ENCODE measurements around the gene SLC37A1.

Gene SLC37A1

DNA sequence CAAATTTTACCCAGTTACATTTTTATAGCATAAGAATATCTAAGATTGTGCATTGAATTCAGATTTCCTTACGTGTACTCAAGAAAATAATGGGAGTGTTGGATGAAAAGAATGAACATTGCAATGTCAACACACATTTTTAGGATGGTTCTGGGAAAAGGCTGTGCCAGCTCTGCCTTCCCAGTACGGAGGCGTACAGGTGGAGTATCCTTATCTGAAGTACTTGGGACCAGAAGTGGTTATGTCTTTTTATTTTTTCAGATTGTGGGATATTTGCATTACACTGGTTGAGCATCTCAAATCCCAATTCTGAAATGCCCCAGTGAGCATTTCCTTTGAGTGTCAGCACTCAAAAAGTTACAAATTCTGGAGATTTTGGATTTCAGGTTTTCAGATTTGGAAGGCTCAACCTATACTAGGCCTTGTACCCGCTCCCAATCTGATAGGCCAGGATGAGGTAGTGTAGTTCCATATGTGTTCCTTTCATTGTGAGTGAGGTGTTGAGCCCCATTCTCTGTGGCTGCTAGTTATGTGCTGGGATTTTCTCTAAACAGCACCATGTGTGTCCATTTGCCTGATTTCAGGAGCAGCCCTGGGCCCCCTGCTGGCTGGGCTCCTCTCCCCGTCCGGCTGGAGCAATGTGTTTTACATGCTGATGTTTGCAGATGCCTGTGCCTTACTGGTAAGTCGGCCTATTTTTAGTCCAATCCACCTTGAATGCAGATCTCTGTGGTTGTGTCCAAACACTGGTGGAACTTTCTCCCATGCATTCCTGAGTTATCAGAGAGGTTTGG, 60.8 kb downstream of the SLC37A1 start:
- TF ChIP-seq EZH2 (IDR thresholded peaks at IDR 0.05; ENCODE audit: borderline replicate concordance, low read depth, low read length, severe bottlenecking) = no peak
- TF ChIP-seq, protein P1, sequence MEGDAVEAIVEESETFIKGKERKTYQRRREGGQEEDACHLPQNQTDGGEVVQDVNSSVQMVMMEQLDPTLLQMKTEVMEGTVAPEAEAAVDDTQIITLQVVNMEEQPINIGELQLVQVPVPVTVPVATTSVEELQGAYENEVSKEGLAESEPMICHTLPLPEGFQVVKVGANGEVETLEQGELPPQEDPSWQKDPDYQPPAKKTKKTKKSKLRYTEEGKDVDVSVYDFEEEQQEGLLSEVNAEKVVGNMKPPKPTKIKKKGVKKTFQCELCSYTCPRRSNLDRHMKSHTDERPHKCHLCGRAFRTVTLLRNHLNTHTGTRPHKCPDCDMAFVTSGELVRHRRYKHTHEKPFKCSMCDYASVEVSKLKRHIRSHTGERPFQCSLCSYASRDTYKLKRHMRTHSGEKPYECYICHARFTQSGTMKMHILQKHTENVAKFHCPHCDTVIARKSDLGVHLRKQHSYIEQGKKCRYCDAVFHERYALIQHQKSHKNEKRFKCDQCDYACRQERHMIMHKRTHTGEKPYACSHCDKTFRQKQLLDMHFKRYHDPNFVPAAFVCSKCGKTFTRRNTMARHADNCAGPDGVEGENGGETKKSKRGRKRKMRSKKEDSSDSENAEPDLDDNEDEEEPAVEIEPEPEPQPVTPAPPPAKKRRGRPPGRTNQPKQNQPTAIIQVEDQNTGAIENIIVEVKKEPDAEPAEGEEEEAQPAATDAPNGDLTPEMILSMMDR (IDR thresholded peaks at IDR 0.05; ENCODE audit: borderline replicate concordance, extremely low read depth, low read length, poor library complexity, severe bottlenecking) = peak; percentile 35
- H3K4me2 ChIP-seq (ENCODE audit: insufficient read depth, low read length) = no peak overlapping the region
- H3K79me2 ChIP-seq (ENCODE audit: insufficient read depth, low read length) = no peaks in the 10 kb centered on the region
- no peaks in the 10 kb centered on the region for H3K27me3 ChIP-seq (ENCODE audit: insufficient read depth, low read length, poor library complexity)
- peaks cover 7% of the 10 kb centered on the region for H3K9me3 ChIP-seq (ENCODE audit: insufficient read depth, low read length, severe bottlenecking)
- H3K36me3 ChIP-seq (ENCODE audit: insufficient read depth, low read length) = no peaks in the 10 kb centered on the region
- H3K4me3 ChIP-seq (ENCODE audit: low read depth in 1 of 2, low read length in 2 of 2) = no peak overlapping the region
- 0 out of 2 replicates have a peak, but pooled peaks cover 2% of the 10 kb centered on the region for H4K20me1 ChIP-seq (ENCODE audit: insufficient read depth, low read length)
- DNase-seq = no peak
- H3K4me1 ChIP-seq (ENCODE audit: insufficient read depth, low read length) = no peaks in the 10 kb centered on the region
- H3K9ac ChIP-seq (ENCODE audit: low read depth, low read length) = no peak overlapping the region
- H2AFZ ChIP-seq (ENCODE audit: low read depth, low read length) = no peak overlapping the region
- H3K27ac ChIP-seq (ENCODE audit: low read length) = no peak overlapping the region
- ATAC-seq (ENCODE audit: insufficient read depth, low read depth) = no peak

DNA sequence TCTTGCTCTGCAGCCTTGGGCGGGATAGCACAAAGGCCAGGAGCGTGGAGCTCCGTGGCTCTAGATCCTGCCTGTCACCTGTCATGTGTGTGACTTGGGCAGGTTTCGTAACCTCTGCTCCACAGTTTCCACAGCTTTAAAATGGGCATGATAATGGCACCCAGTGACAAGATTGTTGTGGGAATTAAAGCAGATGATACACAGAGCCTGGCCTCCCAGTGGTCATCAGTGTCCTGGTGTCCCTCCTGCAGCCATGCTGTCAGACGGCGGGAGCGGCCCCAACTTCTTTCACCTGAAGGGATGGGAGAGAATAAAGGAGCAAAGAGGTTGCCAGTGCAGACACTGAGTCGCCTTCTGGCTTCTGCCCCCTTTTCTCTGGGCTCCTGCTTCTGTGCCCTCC, 61.5 kb downstream of the SLC37A1 start:
- H3K27ac ChIP-seq (ENCODE audit: low read length) = no peak overlapping the region
- H3K4me2 ChIP-seq (ENCODE audit: insufficient read depth, low read length) = no peak overlapping the region
- H3K4me3 ChIP-seq (ENCODE audit: low read depth in 1 of 2, low read length in 2 of 2) = no peak overlapping the region
- no peak for TF ChIP-seq EZH2 (IDR thresholded peaks at IDR 0.05; ENCODE audit: borderline replicate concordance, low read depth, low read length, severe bottlenecking)
- TF ChIP-seq, protein P1 (IDR thresholded peaks at IDR 0.05; ENCODE audit: borderline replicate concordance, extremely low read depth, low read length, poor library complexity, severe bottlenecking) = no peak
- H3K9me3 ChIP-seq (ENCODE audit: insufficient read depth, low read length, severe bottlenecking) = peaks cover 7% of the 10 kb centered on the region
- no peak for ATAC-seq (ENCODE audit: insufficient read depth, low read depth)
- H3K79me2 ChIP-seq (ENCODE audit: insufficient read depth, low read length) = no peaks in the 10 kb centered on the region
- DNase-seq = no peak
- no peak overlapping the region for H3K9ac ChIP-seq (ENCODE audit: low read depth, low read length)
- H4K20me1 ChIP-seq (ENCODE audit: insufficient read depth, low read length) = 0 out of 2 replicates have a peak, but pooled peaks cover 2% of the 10 kb centered on the region
- H2AFZ ChIP-seq (ENCODE audit: low read depth, low read length) = no peak overlapping the region
- no peaks in the 10 kb centered on the region for H3K27me3 ChIP-seq (ENCODE audit: insufficient read depth, low read length, poor library complexity)
- no peaks in the 10 kb centered on the region for H3K4me1 ChIP-seq (ENCODE audit: insufficient read depth, low read length)
- no peaks in the 10 kb centered on the region for H3K36me3 ChIP-seq (ENCODE audit: insufficient read depth, low read length)

DNA sequence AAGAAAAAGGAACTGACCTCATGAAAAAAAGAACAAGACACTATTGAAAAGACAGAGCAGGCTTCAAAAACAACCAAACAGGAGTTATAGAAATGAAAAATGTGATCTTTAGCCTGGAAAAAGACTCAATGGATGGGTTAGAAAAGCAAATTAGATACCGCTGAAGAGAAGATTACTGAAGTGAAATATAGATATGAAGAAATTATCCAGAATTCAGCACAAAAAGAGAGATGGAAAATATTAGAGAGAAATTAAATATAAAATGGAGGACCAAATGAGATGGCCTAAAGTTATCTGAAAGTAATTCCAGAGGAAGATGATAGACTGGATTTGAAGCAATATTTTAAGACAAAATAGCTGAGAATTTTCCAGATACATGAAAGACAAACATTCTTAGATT, 63.0 kb downstream of the SLC37A1 start:
- Histone ChIP-seq H3K36me3 (ENCODE audit: insufficient read depth, low read length) (no peaks in the 10 kb centered on the region), H3K79me2 (ENCODE audit: insufficient read depth, low read length) (no peaks in the 10 kb centered on the region), H3K9me3 (ENCODE audit: insufficient read depth, low read length, severe bottlenecking) (peaks cover 7% of the 10 kb centered on the region), H4K20me1 (ENCODE audit: insufficient read depth, low read length) (0 out of 2 replicates have a peak, but pooled peaks cover 2% of the 10 kb centered on the region), H2AFZ (ENCODE audit: low read depth, low read length) (no peak overlapping the region), H3K9ac (ENCODE audit: low read depth, low read length) (no peak overlapping the region), H3K4me2 (ENCODE audit: insufficient read depth, low read length) (no peak overlapping the region), H3K4me3 (ENCODE audit: low read depth in 1 of 2, low read length in 2 of 2) (no peak overlapping the region), H3K4me1 (ENCODE audit: insufficient read depth, low read length) (no peaks in the 10 kb centered on the region), H3K27ac (ENCODE audit: low read length) (no peak overlapping the region), H3K27me3 (ENCODE audit: insufficient read depth, low read length, poor library complexity) (no peaks in the 10 kb centered on the region)
- DNase-seq = no peak
- no peak for TF ChIP-seq EZH2 (IDR thresholded peaks at IDR 0.05; ENCODE audit: borderline replicate concordance, low read depth, low read length, severe bottlenecking)
- TF ChIP-seq, protein P1 (IDR thresholded peaks at IDR 0.05; ENCODE audit: borderline replicate concordance, extremely low read depth, low read length, poor library complexity, severe bottlenecking) = no peak
- ATAC-seq (ENCODE audit: insufficient read depth, low read depth) = no peak
